CD1c-positive myeloid dendritic cell (primary cell): ENCODE measurements around the gene NOS1AP.
"Not testable (repeated sequence)": the region's sequence is repeated elsewhere in the genome, so short reads cannot be mapped to it uniquely, and the experiment has no call there.

Experiments used
- DNase-seq: peaks from one replicate; pipeline ENCODE4 v3.0.0-alpha.2; 2016; ENCODE audit errors: extremely low spot score

NOS1AP gene

DNA sequence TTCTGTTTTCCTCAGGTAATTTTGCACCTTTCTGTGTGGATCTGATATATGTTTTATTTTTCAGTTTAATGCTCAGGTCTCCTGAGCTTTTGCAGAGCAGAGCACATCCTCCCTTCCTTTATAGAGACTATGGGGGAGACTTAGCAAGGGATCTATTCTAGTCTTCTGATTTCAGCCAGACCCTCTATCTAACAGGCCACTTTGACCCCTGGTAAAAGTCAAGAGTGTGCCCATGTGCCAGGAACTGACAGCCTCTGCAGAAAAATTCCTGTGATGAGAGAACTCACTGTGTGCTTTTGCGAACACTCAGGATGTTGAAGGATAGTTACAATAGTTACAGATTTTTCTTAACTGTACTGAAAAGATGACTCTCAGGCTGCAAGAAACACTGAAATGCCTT, 123.3 kb downstream of the NOS1AP start:
- DNase-seq: no peak

DNA sequence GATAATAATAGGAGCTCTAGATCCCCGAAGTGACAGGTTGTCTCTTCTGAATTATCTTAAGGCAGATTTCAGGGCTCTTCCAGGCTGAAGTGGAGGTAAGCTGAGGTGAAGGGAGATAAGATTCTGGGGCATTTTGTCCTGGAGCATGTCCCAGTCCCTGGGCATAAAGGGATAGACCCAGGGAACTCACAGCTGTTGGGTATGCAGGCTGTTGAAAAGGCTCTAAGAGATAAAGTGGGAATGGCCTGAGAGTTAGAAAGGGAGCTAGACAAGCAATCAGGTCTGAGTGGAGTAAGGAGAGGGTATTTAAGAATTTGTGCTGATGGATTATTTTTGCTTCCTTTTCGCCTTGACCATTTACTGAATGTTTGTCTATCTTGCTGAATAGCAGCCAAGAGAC, 123.7 kb downstream of the NOS1AP start:
- no peak for DNase-seq

DNA sequence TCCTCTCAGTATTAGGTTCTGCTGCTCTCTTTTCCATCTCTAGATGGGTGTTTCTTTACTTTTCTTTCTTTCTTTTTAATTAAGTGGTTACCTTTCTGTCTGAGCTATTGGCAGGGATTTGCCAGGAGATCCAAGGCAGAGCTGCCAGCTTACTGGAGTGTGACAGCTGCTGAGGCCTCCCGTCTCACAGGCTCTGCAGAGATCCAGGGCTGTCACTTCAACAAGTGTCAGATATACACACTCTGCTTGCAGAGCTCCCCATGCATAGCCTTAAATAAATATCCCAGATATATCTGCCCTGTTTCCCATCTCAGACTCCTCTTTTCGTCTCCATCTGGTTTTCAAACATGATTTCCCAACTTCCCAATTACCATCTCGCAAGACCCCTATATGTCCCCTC, 124.3 kb downstream of the NOS1AP start:
- DNase-seq: no peak

DNA sequence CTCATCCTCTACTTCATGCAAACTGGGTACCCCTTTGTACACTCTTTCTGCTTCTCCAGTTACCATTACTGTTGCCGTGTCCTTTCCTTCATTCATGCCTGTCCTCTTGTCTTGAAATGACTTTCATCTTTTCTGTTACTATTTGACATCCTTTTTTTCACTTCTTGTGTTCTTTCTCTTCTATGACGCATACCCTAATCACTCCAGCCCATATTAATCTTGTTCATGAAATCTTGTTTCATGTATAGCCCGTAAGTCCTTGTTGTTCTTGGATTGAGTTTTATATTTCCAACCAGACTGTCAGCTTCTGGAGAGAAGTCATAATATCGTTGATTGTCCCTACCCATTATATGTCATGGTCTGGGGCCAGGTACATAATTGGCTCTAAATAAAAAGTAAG, 126.1 kb downstream of the NOS1AP start:
- no peak for DNase-seq

DNA sequence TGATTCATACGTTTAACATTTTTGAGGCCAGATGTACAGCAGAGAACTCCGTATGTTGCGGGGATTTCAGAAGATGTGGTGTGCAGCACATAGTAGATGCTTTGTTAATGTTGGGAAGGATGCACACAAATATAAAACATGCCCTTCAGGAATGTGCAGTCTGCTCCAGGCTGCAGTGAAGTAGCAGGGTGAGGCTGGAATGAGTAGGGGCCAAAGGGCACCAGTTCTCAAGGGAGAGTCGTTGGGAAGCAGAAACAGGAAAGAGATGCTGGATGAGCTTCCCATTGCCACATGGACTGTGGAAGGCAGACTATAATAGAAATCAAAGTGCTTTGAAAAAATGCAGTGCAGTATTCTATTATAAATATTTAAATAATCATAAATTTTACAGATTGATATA, 126.9 kb downstream of the NOS1AP start:
- DNase-seq: no peak

DNA sequence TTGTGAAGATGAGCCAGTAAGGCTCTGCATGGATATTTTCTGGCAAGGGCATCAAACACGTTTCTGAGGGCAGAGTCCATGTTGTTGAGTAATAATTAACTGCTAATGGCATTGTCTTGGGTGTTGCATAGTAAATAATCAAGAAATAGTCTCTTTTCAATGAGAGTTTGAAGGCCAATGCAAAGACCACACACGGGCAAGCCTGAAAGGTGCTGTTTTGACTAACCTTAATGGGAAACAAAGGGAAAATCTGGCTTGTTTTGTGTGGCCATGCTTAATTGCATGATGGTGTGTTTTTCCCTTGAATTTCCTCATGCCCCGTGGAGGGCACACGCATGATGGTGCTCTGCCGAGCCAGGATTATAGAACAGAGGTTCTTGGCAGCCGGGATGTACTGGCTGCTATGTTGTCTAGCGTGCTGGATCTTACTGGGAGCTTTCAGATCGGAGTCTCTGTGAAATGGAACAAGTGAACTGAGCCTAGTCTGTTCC, 127.6 kb downstream of the NOS1AP start:
- no peak for DNase-seq

DNA sequence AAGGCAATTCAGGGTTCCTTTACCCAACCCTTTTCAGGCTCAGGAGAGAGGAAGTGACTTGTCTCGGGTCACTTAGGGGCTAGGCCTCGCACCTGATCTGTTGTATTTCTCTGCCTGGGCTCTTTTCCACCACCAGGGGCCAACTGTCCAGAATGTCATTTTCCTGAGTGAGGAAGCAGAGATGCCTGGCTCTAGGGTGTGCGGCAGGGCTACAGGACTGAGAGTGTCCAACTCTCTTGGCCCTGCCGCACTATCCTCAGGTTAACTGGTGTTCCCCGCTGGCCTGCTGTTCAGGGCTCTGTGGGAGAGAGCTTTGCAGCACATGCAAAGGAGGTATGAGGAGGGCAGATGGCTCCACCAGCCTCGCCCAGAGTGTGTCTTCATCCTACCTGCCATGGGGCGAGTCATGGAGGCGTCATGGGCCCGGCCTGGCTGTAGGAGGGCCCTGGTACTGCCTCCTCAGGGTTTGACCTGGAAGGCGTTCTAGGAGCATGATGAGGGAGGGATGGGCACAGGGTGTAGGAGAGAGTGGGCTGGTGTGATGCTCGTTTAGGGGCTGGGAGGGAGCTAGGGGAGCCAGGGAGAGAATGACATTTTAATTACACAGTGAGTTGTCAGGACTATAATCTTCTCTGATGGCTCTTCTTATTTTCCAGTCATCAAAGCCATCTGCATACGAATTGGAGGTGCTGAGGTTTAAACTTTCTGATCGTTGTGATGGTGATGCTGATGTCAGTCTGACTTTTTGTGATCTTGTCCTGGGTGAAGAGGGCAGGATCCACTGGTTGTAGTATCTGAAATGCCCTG, 128.3 kb downstream of the NOS1AP start:
- no peak for DNase-seq

DNA sequence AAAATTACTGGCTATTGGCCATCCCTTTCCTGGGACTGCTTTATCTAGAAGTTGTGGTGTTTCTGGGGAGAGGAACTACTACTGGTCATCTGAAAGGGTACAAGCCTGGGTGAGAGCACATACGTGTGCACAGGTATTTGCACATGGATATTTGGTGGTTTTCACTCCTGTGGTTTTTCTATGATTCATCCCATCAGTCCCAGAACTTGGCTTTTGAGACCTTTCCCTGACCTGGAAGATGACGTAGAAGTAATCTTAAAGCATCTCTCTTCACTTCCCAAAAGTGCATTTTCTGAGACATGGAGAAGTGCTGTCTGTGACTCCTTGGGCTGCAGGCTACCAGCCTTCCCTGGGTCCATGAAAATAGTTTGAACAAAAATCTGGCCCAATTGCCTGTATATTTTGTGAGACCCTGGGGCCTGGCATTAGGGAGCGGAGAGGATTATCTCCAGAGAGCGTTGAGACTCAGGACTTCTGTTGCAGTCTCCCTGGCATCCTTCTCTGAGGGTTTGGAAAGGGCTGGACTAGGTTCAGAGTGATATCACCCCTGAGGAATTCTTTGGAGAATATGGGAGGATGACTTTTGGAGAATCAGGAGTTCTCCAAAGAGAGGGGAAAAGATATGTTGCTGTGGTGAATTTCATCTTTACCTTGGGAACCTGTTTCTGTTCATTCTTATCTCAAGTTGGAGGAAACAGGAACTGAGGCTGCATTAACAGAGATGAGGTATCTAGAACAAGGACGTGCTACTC, 130.8 kb downstream of the NOS1AP start:
- DNase-seq: no peak

DNA sequence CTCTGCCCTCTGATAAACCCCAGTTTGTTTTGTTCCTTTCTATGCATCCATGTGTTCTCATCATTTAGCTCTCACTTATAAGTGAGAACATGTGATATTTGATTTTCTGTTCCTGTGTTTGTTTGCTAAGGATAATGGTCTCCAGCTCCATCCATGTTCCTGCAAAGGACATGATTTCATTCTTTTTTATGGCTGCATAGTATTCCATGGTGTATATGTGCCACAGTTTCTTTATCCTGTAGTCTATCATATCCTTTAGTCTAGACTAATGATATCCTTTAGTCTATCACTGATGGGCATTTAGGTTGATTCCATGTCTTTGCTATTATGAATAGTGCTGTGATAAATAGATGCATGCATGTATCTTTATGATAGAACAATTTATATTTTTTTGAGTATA, 131.6 kb downstream of the NOS1AP start:
- not testable (repeated sequence) for DNase-seq

DNA sequence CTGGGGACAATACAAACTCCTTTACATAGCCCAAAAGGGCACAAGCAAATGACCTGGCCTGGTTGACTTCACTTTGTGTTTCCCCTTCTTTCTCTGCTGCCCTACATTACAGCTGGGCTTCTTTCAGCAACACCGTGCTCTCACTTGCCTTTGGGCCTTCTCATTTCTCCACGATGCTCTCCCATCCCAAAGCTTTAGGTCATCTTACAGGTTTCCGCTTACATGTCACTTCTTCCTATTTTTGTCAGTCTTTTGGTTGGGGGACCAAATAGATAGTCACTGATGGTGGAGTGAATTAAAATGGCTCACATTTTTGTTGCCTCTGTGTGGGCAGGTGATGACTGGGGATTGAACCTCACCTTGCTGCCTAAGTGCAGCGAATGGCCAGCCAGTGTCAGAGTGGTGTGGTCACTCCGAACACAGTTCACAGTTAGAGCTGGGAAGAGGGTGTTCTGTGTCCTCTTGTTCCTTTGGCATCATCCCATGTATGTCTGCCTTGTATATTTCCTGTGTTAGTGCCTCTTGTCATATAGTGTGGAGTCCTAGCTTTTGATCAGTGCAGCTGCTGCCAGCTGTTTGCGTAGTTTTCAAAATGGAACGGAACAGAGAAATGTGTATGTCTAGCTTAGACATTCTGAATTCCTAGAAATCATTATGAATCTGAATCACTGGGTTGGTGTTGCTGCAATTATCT, 134.8 kb downstream of the NOS1AP start:
- DNase-seq: no peak

DNA sequence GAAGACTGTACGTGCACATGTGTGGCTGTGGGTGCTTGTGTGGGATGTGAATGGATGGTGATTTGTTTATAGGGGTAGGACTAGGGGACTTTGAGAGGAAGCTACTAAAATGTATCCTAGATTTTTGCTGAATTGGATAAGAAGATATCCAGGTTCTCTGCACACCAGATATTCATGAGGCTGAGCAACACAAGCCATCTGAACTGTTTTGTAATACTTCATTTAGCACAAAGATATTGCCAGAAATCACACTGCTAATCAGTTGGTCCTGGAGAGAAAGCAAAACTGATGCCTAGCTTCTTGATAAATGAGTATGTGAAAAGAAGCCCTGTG, 135.3 kb downstream of the NOS1AP start:
- no peak for DNase-seq

DNA sequence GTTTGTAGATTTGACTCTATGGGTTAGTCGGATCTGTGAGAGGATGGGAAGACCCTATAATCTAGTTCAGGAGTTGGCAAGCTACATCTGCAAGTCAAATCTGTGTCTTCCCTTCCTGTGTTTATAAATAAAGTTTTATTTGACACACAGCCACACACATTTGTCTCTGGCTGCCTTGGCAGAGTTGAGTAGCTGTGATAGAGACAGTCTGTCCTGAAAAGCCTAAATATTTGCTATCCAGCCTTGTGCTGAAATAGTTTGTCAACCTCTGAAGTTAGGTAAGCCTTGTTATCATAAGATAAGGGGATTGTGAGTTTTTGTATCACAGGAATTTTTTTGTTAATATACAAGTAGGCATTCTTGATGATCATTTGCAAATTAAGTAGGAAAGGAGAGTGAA, 136.8 kb downstream of the NOS1AP start:
- no peak for DNase-seq

DNA sequence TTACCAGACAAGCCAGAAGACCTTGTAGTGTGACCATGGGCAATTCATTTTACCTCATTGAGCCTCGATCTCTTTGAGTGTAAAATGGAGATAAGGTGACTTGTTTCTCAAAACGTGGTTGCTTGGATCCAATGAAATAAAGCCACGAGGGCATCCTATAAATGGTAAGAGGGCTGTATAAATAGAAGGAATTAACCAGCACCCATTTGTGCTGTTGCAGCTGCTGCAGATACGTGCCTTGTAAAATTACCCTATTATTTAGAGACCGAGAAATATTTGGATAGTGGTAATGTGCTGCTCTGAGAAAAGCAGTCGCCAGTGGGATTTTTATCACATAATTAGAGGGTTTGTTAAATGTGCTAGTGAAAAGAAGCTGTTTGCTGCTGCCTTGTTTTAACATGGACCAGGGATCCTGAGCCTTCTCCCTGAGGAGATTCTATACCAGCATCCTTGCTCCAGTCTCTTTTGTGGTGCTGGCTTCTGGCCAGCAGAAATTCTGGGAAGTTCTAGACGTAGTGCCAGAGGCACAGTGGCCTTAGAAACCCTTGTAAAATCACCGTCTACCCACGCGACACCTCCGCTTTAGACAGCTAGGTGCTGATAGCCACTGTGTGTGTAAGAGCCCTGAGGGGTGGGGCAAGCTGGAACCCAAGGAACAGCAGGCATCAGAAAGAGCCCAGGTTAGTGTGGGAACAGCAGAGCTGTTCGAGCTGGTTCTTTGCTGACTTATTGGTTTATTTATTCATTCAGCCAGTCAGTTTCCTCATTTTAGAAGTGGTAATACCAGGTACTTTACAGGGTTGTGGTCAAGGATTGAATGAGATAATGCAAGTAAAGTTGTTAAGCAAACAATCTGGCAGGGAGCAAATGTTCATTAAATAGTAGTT, 137.5 kb downstream of the NOS1AP start:
- no peak for DNase-seq

DNA sequence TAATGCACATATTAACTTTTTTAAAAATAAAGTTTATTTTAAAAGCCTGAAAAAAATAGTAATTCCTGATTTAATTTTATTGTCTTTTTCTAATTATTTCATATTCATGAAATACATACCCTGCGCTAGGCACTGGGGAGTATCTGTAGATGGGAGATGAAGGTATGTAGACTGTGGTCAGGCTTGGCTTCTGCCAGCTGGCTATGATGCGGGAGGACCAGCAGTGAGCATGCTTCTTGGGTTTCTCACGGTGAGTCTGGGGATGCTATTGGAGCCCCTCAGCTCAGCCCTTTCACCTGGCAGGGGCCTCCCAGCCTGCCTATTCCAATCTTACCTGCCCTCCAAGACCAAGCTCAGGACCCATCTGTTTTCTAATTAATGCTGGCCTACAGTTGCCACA, 138.4 kb downstream of the NOS1AP start:
- no peak for DNase-seq

DNA sequence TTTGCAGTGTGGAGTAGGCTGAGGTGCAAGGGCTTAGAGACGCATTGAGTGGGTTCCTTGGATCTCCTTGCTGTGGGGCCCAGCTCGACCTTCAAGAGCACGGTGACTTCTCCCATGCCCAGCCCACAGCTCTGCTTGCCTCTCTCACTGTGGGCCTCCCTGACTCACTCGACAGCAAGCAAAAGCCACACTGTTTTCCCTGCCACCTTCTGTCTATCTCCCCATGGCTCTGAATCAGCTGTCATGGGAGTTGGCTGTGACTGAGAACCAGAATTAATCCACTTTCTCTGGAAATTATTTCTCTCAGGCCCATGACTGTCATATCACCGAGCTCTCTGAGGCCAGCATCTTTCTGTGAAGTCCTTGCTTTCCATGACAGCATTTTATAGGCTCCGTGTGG, 140.7 kb downstream of the NOS1AP start:
- no peak for DNase-seq

DNA sequence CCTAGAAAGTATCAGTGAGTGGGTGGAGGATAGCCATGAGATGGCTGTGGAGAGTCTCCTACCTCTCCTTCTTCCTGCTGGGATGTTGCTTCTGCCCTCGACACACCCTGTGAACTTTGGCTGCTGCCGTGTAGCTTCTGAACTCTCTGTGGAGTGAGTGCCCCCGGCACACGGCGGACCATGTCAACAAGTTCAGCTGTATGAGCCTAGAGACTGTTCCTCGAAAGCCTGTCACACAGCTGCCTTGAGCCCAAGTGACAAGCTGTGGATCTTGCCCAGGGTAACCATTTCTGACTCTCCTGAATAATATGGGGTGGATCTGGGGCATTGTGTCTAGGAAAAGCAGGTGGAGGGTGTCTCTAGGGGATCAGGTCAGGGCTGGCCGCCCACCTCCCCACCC, 143.2 kb downstream of the NOS1AP start:
- no peak for DNase-seq

DNA sequence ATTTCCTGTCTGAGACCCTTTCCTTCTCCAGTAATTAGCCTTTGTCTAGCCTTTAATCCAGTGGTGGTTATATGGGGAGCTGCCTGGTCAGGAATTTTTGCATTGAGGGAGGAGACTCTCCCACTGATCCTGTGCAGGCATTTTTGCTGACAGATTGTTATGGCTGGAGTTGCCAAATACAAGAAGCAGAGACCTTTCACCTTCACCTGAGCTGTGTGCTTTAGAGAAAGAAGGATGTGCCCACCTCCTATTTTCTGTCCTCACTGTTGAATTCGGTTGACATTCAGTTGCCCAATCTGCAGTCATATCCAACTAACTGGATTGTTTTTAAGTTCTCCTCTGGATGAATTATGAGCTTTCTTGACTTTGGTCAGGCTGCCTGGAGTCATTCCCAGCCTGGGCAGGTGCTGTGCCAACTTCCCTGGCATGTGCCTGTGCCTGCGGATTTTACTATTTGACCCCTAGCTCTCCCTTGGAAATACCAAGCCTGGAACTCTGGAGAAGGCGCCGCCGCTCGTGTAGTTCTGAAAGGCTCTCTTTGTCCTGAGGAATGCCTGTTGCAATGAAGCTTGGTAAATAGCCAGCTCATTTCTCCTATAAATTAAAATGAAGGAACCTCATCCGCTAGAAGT, 143.9 kb downstream of the NOS1AP start:
- DNase-seq: no peak

DNA sequence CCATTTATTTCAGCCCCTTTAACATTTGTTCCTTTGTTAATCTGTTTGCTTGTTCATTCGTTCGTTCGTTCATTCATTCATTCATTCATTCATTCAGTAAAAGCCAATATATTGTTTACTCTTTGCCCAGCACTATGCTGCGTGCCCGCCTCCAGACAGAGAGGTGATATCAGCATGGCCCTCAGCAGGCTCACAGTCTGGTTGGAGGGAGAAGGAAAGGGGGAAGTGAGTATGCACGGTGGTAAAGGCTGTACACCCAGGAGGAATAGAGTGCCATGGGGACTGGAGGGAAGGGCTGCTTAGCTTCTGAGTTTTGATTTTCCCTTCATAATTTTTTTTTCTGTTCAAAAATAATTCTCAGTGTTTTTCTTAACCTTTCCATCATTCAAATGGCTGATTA, 144.7 kb downstream of the NOS1AP start:
- DNase-seq: no peak

DNA sequence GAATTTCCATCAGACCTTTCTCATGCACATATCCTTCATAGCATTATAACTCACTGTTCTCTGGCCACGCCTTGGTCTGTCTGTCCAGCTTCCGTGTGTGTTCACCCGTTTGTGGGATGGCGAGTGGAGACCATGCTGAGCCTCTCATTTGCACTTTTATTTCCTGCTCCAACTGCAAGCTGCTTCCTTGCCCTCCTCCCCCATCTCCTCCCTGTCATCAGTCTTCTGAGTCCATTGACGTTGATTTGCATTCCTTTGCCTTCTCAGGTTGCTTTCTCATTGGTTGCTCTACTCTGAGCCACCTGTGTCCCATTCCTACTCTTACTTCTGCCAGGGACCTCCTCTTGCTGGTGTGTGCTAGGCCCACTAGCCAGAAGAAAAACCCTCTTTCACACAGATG, 146.4 kb downstream of the NOS1AP start:
- DNase-seq: no peak

DNA sequence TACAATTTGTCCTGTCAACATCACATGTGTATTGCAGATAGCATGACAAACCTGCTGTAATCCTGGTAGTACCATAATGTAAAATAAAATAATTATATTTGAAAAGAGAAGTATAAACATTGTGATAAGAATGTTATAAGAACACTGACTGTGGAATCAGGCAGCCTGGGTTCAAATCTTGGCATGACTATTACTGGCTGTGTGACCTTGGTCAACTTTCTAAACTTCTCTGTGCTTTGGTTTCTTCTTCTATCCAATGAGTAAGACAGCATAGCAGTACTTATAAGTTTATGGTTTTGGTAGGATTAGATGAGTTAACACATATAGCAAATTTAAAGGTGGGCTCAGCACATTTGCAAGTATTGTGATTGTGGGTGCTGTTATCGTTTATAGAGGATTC, 147.1 kb downstream of the NOS1AP start:
- no peak for DNase-seq

DNA sequence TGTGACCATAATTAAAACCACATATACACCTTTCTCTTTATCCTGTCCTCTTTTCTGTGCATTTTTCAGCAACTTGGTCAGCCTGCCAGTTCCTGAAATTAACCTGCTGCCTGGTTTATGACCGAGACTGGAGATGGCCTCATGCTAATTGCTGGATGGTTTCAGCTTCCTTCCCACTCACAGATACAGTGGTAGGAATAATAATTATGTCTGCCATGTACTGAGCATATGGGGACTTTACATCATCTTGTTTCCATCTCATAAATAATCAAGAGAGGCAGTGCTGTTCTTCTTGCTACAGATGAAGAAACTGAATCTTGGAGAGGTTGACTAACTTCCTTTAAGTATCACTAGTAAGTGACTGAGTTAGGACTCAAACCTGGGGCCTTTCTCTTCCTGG, 148.2 kb downstream of the NOS1AP start:
- no peak for DNase-seq
